Fibroblast of pulmonary artery (primary cell): ENCODE results near the gene CRY1.
"Not testable (repeated sequence)": the region's sequence is repeated elsewhere in the genome, so short reads cannot be mapped to it uniquely, and the experiment has no call there.

Experiments
- DNase-seq: peaks from one replicate; pipeline ENCODE4 v3.0.0-alpha.2; 2010; ENCODE audit warnings: low read depth
- H3K4me3 ChIP-seq: replicated peaks from 2 replicates; pipeline ENCODE4 v1.5.1; 2011; ENCODE audit warnings: low read depth, mild to moderate bottlenecking, control low read depth, low read length, moderate library complexity
- CTCF ChIP-seq: IDR thresholded peaks from 2 replicates; pipeline ENCODE4 v1.5.1; 2011; ENCODE audit warnings: mild to moderate bottlenecking, control low read depth, low read length, inconsistent platforms; ENCODE audit errors: missing control alignments

CRY1 gene

DNA sequence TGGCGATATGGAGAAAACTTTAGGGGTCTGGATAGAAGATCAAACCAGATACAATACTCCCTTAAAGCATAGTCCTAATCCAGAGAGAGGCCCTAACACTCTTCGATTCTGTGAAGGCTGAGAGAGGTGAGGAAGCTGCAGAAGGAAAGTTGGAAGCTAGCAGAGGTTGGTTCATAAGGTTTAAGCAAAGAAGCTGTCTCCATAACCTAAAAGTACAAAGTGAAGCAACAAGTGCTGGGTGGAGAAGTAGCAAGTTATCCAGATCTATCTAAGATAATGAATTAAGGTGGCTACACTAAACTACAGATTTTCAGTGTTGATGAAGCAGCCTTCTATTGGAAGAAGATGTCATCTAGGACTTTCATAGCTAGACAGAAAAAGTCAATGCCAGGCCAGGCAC lies 81.8 kb downstream of the CRY1 start:
- no peak for TF ChIP-seq CTCF
- no peak overlapping the region for H3K4me3 ChIP-seq
- no peak for DNase-seq

- TF ChIP-seq CTCF, result no peak
- no peak for DNase-seq
- H3K4me3 ChIP-seq, result no peak overlapping the region
Observed at GRCh38 chr12:107007411-107007810, 85.9 kb downstream of the CRY1 start.

- not testable (repeated sequence) for H3K4me3 ChIP-seq, DNase-seq
Observed at GRCh38 chr12:107002665-107003064, 90.7 kb downstream of the CRY1 start.

- no peak for DNase-seq
- TF ChIP-seq CTCF, result no peak
- H3K4me3 ChIP-seq, result no peak overlapping the region
Observed at GRCh38 chr12:106999446-106999845, 93.9 kb downstream of the CRY1 start.

GRCh38 chr12:106997916-106998315 lies 95.4 kb downstream of the CRY1 start:
- no peak overlapping the region for H3K4me3 ChIP-seq
- DNase-seq, result no peak
- no peak for TF ChIP-seq CTCF

- H3K4me3 ChIP-seq, DNase-seq: not testable (repeated sequence)
Observed at GRCh38 chr12:106996102-106996501, 97.2 kb downstream of the CRY1 start.

DNA sequence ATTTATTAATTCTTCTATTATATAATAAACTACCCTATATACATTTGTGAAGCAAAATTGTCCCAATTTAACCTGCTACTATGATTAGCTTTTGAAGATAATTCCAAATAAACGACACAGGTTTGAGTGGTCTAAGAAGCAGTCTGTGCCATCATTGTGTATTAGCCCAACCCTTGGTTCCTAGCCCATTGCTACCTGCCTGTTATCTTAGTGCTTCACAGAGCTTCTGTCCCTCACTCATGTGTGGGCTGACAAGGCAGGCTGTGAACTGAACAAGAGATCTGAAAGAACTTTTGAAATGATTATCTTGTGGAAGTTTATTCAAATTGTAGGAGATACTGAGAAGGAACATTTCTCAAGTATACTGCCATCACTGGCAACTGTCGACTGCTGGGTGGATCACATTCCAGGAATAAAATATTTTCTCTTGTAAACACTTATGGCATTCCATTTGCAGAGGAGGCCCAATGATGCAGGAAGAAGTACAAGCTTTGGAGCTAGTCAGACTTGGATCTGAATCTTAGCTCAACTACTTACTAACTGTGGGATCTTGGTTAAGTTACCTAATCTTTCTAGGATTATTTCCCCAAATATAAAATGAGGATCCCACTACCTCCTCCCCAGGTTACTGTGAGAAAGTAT lies 98.6 kb downstream of the CRY1 start:
- no peak for TF ChIP-seq CTCF
- DNase-seq, result peak; percentile 57
- no peak overlapping the region for H3K4me3 ChIP-seq

DNA sequence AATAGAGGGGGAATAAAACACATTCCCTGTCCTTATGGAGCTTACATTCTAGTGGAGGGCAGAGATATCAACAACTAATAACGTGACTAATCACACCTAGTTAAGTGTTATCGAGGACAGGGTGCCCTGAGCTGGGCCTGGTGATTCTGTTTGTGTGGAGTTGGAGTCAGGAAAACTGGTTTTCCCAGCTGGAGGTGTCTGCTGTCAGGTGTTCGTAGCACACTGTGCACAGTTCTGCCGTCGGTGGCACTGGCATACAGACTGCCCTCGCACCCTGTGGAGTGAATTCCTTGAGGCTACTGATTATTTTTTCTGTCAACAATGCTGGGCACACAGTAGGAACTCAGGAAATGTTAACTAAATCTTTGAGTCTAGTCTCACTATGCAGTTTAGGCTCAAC lies 105.5 kb downstream of the CRY1 start:
- TF ChIP-seq CTCF, result no peak
- H3K4me3 ChIP-seq, result no peak overlapping the region
- no peak for DNase-seq
